NCI-H1417 (cell line): Measurements from ENCODE around the gene AGO4.
A peak's percentile ranks its signal among the peaks of the same experiment; 100 is the strongest.
"Not testable (repeated sequence)": the region's sequence is repeated elsewhere in the genome, so short reads cannot be mapped to it uniquely, and the experiment has no call there.

ENCODE experiments used
- DNase-seq, 3 experiments: peaks; one replicate each; lab custom pipeline; 2025; lab: John Stamatoyannopoulos, UW

The AGO4 gene

DNA sequence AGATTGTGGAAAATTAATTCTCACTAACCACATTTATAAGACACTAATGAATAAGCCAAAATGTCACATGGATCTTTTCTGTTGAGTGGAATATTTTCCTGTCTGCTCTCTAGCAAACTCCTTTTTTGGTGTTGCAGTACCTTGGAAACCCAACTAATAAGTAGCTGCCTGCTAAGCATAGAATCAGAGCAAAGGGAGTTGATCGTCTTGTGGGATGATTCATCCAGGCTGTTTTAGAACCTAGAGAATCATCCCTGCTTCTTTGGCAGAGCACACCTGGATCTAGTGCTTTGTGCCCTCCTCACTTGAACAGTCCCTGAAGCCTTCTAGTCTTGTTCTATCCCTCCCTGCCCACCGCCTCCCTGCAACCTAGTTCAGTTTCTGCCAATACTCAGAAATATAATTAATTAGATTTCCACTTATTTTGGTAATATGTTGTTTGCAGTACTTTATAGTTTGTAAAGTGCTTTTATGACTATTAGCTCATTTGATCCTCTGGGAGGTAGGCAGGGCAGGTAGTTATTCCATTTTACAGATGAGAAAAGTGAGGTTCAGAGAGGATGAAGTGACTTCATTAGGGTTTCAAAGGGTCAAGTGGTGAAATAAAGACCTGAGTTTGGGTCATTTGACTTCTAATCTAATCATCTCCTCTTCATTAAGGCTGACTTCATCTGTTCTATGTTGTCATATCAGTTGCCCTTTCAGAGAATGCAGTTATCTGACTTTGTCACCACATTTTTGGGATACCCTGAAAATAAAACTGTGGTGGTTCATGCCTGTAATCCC lies 2.5 kb downstream of the AGO4 start:
- DNase-seq = no peak

DNA sequence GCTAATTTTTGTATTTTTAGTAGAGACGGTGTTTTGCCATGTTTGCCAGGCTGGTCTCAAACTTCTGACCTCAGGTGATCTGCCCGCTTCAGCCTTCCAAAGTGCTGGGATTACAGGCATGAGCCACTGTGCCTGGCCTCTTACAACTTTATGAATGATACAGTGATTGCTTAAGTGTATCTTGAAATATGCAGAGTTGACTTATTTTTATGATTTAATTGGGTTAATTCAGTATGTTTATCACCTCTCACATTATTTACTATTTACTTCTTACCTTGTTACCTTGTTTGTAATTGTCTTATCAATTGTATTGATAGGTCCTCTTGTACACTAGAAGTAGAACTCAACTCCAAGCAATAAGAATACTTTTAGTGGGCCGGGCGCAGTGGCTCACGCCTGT lies 4.9 kb downstream of the AGO4 start:
- not testable (repeated sequence) for DNase-seq

DNA sequence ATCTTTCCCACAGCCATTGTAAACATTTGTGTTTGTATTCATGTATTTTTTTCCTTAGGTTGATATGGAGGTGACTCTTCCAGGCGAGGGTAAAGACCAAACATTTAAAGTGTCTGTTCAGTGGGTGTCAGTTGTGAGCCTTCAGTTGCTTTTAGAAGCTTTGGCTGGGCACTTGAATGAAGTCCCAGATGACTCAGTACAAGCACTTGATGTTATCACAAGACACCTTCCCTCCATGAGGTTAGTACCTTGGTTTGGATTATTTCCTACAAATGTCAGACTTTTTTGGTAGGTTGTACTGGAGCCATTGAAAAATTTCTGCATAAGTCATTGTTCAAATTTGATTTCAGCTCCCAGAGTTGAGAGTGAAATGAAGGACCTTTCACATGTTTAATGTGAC lies 17.4 kb downstream of the AGO4 start:
- DNase-seq = no peak

- no peak for DNase-seq
These were observed 24.6 kb downstream of the AGO4 start for GRCh38 chr1:35832276-35832905.

DNA sequence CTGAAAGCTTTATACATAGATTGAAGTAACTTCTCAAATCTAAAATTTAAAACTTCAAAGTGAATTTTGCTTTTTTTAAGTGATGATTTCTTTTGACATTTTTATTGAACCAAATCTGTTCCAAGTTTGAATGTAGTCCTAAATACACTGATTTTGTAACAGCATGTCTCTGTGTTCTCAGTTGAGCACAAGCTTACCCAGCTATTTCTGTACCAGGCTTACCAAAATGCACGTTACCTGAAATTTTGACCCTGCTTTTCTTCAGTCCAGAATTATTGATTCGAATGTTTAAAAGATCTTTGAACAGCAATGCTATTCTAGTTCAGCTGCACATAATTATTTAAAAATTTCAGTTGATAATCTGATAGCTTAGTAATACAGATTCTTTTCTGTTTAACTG lies 25.6 kb downstream of the AGO4 start:
- no peak for DNase-seq

- no peak for DNase-seq
These were observed 26.4 kb downstream of the AGO4 start for GRCh38 chr1:35834218-35834617.

DNA sequence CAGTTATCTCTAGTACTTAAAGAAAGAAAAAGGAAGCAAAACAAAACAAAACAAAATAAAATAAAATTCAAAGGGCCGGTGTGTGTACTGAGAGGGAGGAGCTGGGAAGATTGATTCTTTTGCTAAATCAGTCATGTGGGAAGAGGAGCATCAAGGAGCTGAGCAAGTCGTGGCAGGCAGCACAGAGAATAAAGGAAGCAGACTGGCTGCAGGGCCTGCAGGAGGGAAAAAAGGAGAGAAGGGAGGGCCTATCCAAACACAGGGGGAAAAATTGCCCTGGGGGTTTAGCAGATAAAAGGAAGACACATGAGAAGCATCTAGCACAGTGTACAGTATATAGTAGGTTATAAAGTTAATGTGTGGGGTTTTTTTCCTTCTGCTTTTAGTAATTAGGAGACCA lies 27.6 kb downstream of the AGO4 start:
- peak; percentile 9 to 67 (median 49) for DNase-seq

DNA sequence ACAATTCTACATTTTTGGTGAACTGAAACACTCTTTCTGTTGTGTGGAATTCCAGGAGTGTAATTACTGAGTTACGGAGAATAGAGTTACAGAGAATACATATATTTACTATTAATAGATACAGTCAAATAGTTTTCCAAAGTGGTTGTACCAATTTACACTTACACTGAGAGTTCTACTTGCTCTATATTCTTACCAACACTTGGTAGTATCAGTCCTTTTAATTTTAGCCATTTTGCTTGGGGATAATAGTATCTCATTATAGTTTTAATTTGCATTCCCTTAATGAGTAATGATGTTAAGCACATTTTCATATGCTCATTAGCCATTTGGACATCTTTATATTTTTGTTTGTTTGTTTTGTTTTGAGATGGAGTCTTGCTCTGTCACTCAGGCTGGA lies 28.9 kb downstream of the AGO4 start:
- DNase-seq = no peak

DNA sequence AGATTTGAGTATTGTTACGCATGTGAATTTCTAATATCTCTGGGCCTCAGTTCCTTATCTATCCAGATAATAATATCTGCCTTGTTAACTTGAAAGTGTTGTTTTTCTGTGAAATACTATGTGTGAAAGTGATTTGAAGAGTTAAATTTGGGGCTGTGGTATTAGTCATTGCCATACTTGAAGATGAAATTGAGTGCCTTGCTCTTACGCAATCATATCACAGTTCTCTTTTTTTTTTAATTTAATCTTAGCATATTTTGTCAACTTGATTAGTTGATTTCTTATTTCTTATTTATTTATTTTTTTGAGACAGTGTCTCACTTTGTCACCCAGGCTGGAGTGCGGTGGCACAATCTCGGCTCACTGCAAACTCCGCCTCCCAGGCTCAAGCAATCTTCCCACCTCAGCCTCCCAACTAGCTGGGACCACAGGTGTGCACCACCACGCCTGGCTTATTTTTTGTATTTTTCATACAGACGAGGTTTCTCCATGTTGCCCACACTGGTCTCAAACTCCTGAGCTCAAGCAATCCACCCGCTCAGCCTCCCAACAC lies 31.0 kb downstream of the AGO4 start:
- DNase-seq = no peak

GRCh38 chr1:35844826-35845225 lies 37.0 kb downstream of the AGO4 start:
- no peak for DNase-seq

GRCh38 chr1:35845766-35846165 lies 38.0 kb downstream of the AGO4 start:
- no peak for DNase-seq

DNA sequence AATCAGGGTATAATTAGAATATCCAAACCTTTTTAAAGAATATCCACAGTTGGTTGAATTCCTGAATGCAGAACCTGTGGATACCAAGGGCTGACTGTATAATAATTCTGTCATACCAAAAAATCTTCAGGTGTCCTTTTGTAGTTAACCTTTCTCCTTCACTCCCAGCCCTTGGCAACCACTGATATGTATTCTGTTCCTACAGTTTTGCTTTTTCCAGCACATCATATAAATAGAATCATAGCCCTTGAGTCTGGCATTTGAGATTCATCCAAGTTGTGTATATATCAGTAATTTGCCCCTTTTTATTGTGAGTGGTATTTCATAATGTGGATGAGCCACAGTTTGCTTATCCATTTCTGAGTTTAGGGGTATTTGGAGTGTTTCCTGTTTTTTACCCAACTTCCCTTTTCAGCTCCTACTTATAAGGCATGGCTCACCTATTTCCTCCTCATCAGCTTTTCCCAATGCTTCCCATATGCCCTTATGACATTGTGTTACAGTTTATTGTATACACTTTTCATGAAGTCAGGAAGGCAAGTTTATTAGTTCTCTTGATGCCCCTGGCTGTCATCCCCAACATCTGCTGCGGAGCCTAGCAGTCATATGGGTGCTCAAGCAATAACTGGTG lies 40.2 kb downstream of the AGO4 start:
- DNase-seq = no peak

GRCh38 chr1:35850051-35850450 lies 42.2 kb downstream of the AGO4 start:
- no peak for DNase-seq

DNA sequence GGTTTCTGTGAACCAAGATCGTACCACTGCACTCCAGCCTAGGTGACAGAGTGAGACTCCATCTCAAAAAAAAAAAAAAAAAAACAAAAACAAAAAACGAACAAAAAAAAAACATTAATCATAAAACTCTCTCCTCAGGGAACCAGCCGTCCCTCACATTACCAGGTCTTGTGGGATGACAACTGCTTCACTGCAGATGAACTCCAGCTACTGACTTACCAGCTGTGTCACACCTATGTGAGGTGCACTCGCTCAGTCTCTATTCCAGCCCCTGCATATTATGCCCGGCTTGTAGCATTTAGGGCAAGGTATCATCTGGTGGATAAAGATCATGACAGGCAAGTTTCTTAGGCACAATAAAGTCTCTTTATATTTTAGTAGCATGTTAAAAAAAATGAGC lies 42.9 kb downstream of the AGO4 start:
- DNase-seq = no peak

- no peak for DNase-seq
These were observed 43.5 kb downstream of the AGO4 start for GRCh38 chr1:35851132-35851869.

GRCh38 chr1:35852241-35852640 lies 44.4 kb downstream of the AGO4 start:
- no peak for DNase-seq

- DNase-seq = no peak
These were observed 47.3 kb downstream of the AGO4 start for GRCh38 chr1:35854989-35855700.

DNA sequence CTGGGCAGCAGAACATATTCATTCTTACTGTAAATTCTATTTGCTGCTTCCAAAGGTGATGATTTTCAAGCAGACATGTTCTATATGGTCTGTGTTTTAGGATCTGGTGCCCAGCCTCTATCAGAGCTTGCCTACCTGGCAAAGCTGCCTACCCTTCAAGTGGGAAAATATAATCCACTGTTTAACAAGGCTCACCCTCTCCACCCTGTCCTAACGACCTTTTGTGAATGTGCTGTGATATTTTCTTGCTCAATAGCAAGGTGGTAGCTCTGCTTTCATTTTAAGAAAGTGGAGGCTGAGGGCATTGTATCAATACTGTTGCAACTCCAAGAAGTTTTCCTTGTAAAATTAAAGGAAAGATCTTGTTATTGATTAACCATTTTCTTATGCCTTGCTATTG lies 49.1 kb downstream of the AGO4 start:
- DNase-seq = no peak

GRCh38 chr1:35857830-35858229 lies 50.0 kb downstream of the AGO4 start:
- no peak for DNase-seq

GRCh38 chr1:35860696-35861095 lies 52.9 kb downstream of the AGO4 start:
- no peak for DNase-seq

DNA sequence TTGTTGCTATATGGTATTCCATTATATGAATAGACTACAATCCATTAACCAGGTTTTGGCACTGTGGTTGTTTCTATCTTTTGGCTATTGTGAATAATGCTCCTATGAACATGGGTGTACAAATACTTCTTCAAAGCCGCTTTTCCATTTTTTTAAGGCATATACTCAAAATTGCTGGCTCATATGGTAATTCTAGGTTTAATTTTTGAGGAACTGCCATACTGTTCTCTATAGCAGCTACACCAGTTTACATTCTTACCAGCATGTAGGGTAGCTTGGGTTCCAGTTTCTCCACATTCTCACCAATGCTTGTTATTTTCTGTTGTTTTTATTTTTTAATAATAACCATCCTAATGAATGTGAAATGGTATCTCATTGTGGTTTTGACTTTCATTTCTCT lies 55.3 kb downstream of the AGO4 start:
- no peak for DNase-seq
